Central memory CD8-positive, alpha-beta T cell (primary cell): ENCODE results near the gene CNTLN.
"Not testable (repeated sequence)": the region's sequence is repeated elsewhere in the genome, so short reads cannot be mapped to it uniquely, and the experiment has no call there.

Experiments used
- ATAC-seq: fragments of 150-1000 bp; cut with Tn5 transposase; replicated peaks from 2 replicates; pipeline ENCODE4 v1.10.0; 2022; ENCODE audit warnings: mild to moderate bottlenecking, moderate FRiP score, moderate number of reproducible peaks; ENCODE audit not compliant: poor library complexity, severe bottlenecking; ENCODE audit errors: extremely low read depth
- DNase-seq, 2 donors: peaks; one replicate each; pipeline ENCODE4 v3.0.0; 2021; ENCODE audit warnings: low spot score in 2 of 2
- H3K27ac Mint-ChIP-seq: one replicate; pipeline ENCODE4 v1.8.0; 2022; ENCODE audit warnings: low read depth, mild to moderate bottlenecking, moderate library complexity, mixed read lengths
- H3K27me3 Mint-ChIP-seq: one replicate; pipeline ENCODE4 v1.8.0; 2022; ENCODE audit warnings: mixed read lengths
- H3K36me3 Mint-ChIP-seq: one replicate; pipeline ENCODE4 v1.8.0; 2022; ENCODE audit warnings: mild to moderate bottlenecking, moderate library complexity, mixed read lengths; ENCODE audit not compliant: insufficient read depth
- H3K4me1 Mint-ChIP-seq: one replicate; pipeline ENCODE4 v1.8.0; 2022; ENCODE audit warnings: mixed read lengths
- H3K4me3 Mint-ChIP-seq: one replicate; pipeline ENCODE4 v1.8.0; 2022; ENCODE audit warnings: mild to moderate bottlenecking, moderate library complexity, mixed read lengths
- H3K9me3 Mint-ChIP-seq: one replicate; pipeline ENCODE4 v1.8.0; 2022; ENCODE audit warnings: mixed read lengths

CNTLN gene

GRCh38 chr9:17402309-17402708 lies 267.5 kb downstream of the CNTLN start:
- ATAC-seq: no peak
- H3K27me3 Mint-ChIP-seq: no peaks in the 10 kb centered on the region
- no peak for DNase-seq
- H3K36me3 Mint-ChIP-seq: no peaks in the 10 kb centered on the region
- H3K4me3 Mint-ChIP-seq: no peak overlapping the region
- no peaks in the 10 kb centered on the region for H3K4me1 Mint-ChIP-seq
- H3K9me3 Mint-ChIP-seq: peaks cover 20% of the 10 kb centered on the region
- H3K27ac Mint-ChIP-seq: no peak overlapping the region

- Mint-ChIP-seq H3K9me3 (peaks cover 10% of the 10 kb centered on the region), H3K4me3 (no peak overlapping the region), H3K27ac (no peak overlapping the region), H3K27me3 (no peaks in the 10 kb centered on the region), H3K36me3 (no peaks in the 10 kb centered on the region), H3K4me1 (no peaks in the 10 kb centered on the region)
- DNase-seq (no peak), ATAC-seq (no peak)
Observed at GRCh38 chr9:17403539-17403938, 268.7 kb downstream of the CNTLN start.

- peaks cover 14% of the 10 kb centered on the region for H3K9me3 Mint-ChIP-seq
- no peaks in the 10 kb centered on the region for H3K27me3 Mint-ChIP-seq
- no peaks in the 10 kb centered on the region for H3K36me3 Mint-ChIP-seq
- no peak for DNase-seq
- H3K27ac Mint-ChIP-seq: no peak overlapping the region
- no peak overlapping the region for H3K4me3 Mint-ChIP-seq
- ATAC-seq: no peak
- H3K4me1 Mint-ChIP-seq: no peaks in the 10 kb centered on the region
Observed at GRCh38 chr9:17414986-17415385, 280.1 kb downstream of the CNTLN start.

- no peak overlapping the region for H3K4me3 Mint-ChIP-seq
- ATAC-seq (no peak), DNase-seq (no peak)
- no peaks in the 10 kb centered on the region for H3K4me1 Mint-ChIP-seq
- H3K27ac Mint-ChIP-seq: no peak overlapping the region
- peaks cover 11% of the 10 kb centered on the region for H3K9me3 Mint-ChIP-seq
- H3K36me3 Mint-ChIP-seq: no peaks in the 10 kb centered on the region
- H3K27me3 Mint-ChIP-seq: no peaks in the 10 kb centered on the region
Observed at GRCh38 chr9:17422994-17423680, 288.3 kb downstream of the CNTLN start.

- no peaks in the 10 kb centered on the region for H3K36me3 Mint-ChIP-seq
Observed at GRCh38 chr9:17423681-17424011, 288.8 kb downstream of the CNTLN start.

GRCh38 chr9:17425384-17425783 lies 290.5 kb downstream of the CNTLN start:
- H3K4me1 Mint-ChIP-seq: no peaks in the 10 kb centered on the region
- DNase-seq (no peak), ATAC-seq (no peak)
- H3K27me3 Mint-ChIP-seq: no peaks in the 10 kb centered on the region
- no peaks in the 10 kb centered on the region for H3K36me3 Mint-ChIP-seq
- H3K27ac Mint-ChIP-seq: no peak overlapping the region
- no peak overlapping the region for H3K4me3 Mint-ChIP-seq
- peaks cover 9% of the 10 kb centered on the region for H3K9me3 Mint-ChIP-seq

More at GRCh38 chr9:17423681-17424011, 288.8 kb downstream of the CNTLN start:
- peaks cover 11% of the 10 kb centered on the region for H3K9me3 Mint-ChIP-seq
- no peaks in the 10 kb centered on the region for H3K27me3 Mint-ChIP-seq
- ATAC-seq (no peak), DNase-seq (no peak)
- H3K27ac Mint-ChIP-seq: no peak overlapping the region
- no peaks in the 10 kb centered on the region for H3K4me1 Mint-ChIP-seq
- H3K4me3 Mint-ChIP-seq: no peak overlapping the region

- H3K4me1 Mint-ChIP-seq: no peaks in the 10 kb centered on the region
- H3K36me3 Mint-ChIP-seq: no peaks in the 10 kb centered on the region
- ATAC-seq (no peak), DNase-seq (no peak)
- H3K27ac Mint-ChIP-seq: no peak overlapping the region
- no peak overlapping the region for H3K4me3 Mint-ChIP-seq
- H3K27me3 Mint-ChIP-seq: no peaks in the 10 kb centered on the region
- peaks cover 12% of the 10 kb centered on the region for H3K9me3 Mint-ChIP-seq
Observed at GRCh38 chr9:17433526-17433925, 298.7 kb downstream of the CNTLN start.

GRCh38 chr9:17436854-17437253 lies 302.0 kb downstream of the CNTLN start:
- Mint-ChIP-seq H3K36me3 (no peaks in the 10 kb centered on the region), H3K9me3 (peaks cover 17% of the 10 kb centered on the region), H3K4me1 (no peaks in the 10 kb centered on the region), H3K27me3 (no peaks in the 10 kb centered on the region), H3K27ac (no peak overlapping the region), H3K4me3 (no peak overlapping the region)
- DNase-seq (no peak), ATAC-seq (no peak)

- no peaks in the 10 kb centered on the region for H3K27me3 Mint-ChIP-seq
- no peaks in the 10 kb centered on the region for H3K4me1 Mint-ChIP-seq
- ATAC-seq (no peak), DNase-seq (no peak)
- no peak overlapping the region for H3K27ac Mint-ChIP-seq
- H3K4me3 Mint-ChIP-seq: no peak overlapping the region
- no peaks in the 10 kb centered on the region for H3K36me3 Mint-ChIP-seq
- peaks cover 19% of the 10 kb centered on the region for H3K9me3 Mint-ChIP-seq
Observed at GRCh38 chr9:17437813-17438212, 303.0 kb downstream of the CNTLN start.

- not testable (repeated sequence) for ATAC-seq, H3K4me3 Mint-ChIP-seq, H3K27me3 Mint-ChIP-seq, H3K36me3 Mint-ChIP-seq, H3K27ac Mint-ChIP-seq, H3K4me1 Mint-ChIP-seq, DNase-seq
- H3K9me3 Mint-ChIP-seq: peaks cover 15% of the 10 kb centered on the region
Observed at GRCh38 chr9:17445126-17445525, 310.3 kb downstream of the CNTLN start.

- no peak overlapping the region for H3K27ac Mint-ChIP-seq
- H3K27me3 Mint-ChIP-seq: no peaks in the 10 kb centered on the region
- H3K4me1 Mint-ChIP-seq: no peaks in the 10 kb centered on the region
- H3K9me3 Mint-ChIP-seq: peaks cover 8% of the 10 kb centered on the region
- DNase-seq: no peak
- H3K36me3 Mint-ChIP-seq: peaks cover 1% of the 10 kb centered on the region
- no peak for ATAC-seq
- H3K4me3 Mint-ChIP-seq: no peak overlapping the region
Observed at GRCh38 chr9:17453751-17454150, 318.9 kb downstream of the CNTLN start.

GRCh38 chr9:17462869-17463464 lies 328.1 kb downstream of the CNTLN start:
- no peaks in the 10 kb centered on the region for H3K27me3 Mint-ChIP-seq
- no peak for ATAC-seq
- no peaks in the 10 kb centered on the region for H3K36me3 Mint-ChIP-seq
- H3K4me1 Mint-ChIP-seq: no peaks in the 10 kb centered on the region
- DNase-seq: no peak
- H3K9me3 Mint-ChIP-seq: no peaks in the 10 kb centered on the region
- H3K4me3 Mint-ChIP-seq: no peak overlapping the region
- no peak overlapping the region for H3K27ac Mint-ChIP-seq

- no peaks in the 10 kb centered on the region for H3K9me3 Mint-ChIP-seq
- ATAC-seq: no peak
- no peak overlapping the region for H3K27ac Mint-ChIP-seq
- DNase-seq: no peak
- H3K4me1 Mint-ChIP-seq: no peaks in the 10 kb centered on the region
- H3K27me3 Mint-ChIP-seq: no peaks in the 10 kb centered on the region
- no peak overlapping the region for H3K4me3 Mint-ChIP-seq
- peaks cover 1% of the 10 kb centered on the region for H3K36me3 Mint-ChIP-seq
Observed at GRCh38 chr9:17470036-17470813, 335.4 kb downstream of the CNTLN start.
